RCC 7860 (cell line): Measurements from ENCODE around the gene RGS12.

ENCODE experiments used
- DNase-seq: peaks from one replicate; pipeline ENCODE4 v3.0.0-alpha.2; 2015; ENCODE audit warnings: low spot score
- FAIRE-seq: peaks from 2 replicates; lab custom pipeline; 2012; peaks lifted over from hg19 to GRCh38; lab: Jason Lieb, UNC

Gene RGS12

GRCh38 chr4:3307486-3307885, 14.7 kb downstream of the RGS12 start:
- FAIRE-seq (no peak), DNase-seq (no peak)

GRCh38 chr4:3307891-3308575, 15.2 kb downstream of the RGS12 start:
- FAIRE-seq (no peak), DNase-seq (no peak)

GRCh38 chr4:3308691-3309090, 15.9 kb downstream of the RGS12 start:
- no peak for DNase-seq
- FAIRE-seq, result no peak

- FAIRE-seq (no peak), DNase-seq (no peak)
Observed at GRCh38 chr4:3310301-3311094, 17.7 kb downstream of the RGS12 start.

- DNase-seq, result no peak
Observed at GRCh38 chr4:3311095-3311372, 18.2 kb downstream of the RGS12 start.

GRCh38 chr4:3311489-3312171, 18.8 kb downstream of the RGS12 start:
- DNase-seq (no peak), FAIRE-seq (no peak)

More at GRCh38 chr4:3311095-3311372, 18.2 kb downstream of the RGS12 start:
- no peak for FAIRE-seq

- no peak for FAIRE-seq
Observed at GRCh38 chr4:3312362-3312761, 19.5 kb downstream of the RGS12 start.

GRCh38 chr4:3313139-3313538, 20.3 kb downstream of the RGS12 start:
- DNase-seq, result no peak
- FAIRE-seq, result no peak

More at GRCh38 chr4:3312362-3312761, 19.5 kb downstream of the RGS12 start:
- no peak for DNase-seq

GRCh38 chr4:3313556-3314228, 20.9 kb downstream of the RGS12 start:
- DNase-seq, result no peak
- FAIRE-seq, result peak; percentile 78

- DNase-seq, result no peak
- no peak for FAIRE-seq
Observed at GRCh38 chr4:3314706-3315260, 22.0 kb downstream of the RGS12 start.

GRCh38 chr4:3315566-3315965, 22.7 kb downstream of the RGS12 start:
- no peak for FAIRE-seq
- no peak for DNase-seq

GRCh38 chr4:3316146-3316545, 23.3 kb downstream of the RGS12 start:
- DNase-seq (no peak), FAIRE-seq (no peak)

- no peak for DNase-seq
- no peak for FAIRE-seq
Observed at GRCh38 chr4:3317011-3317655, 24.3 kb downstream of the RGS12 start.

GRCh38 chr4:3317656-3318211, 24.9 kb downstream of the RGS12 start:
- FAIRE-seq (no peak), DNase-seq (no peak)

GRCh38 chr4:3318561-3319021, 25.8 kb downstream of the RGS12 start:
- DNase-seq (no peak), FAIRE-seq (no peak)

GRCh38 chr4:3320361-3321023, 27.7 kb downstream of the RGS12 start:
- FAIRE-seq (no peak), DNase-seq (no peak)

GRCh38 chr4:3321295-3321889, 28.6 kb downstream of the RGS12 start:
- no peak for FAIRE-seq
- DNase-seq, result no peak

- FAIRE-seq, result no peak
- DNase-seq, result no peak
Observed at GRCh38 chr4:3322059-3322550, 29.3 kb downstream of the RGS12 start.

GRCh38 chr4:3323071-3323481, 30.3 kb downstream of the RGS12 start:
- DNase-seq, result no peak
- FAIRE-seq, result no peak
